Activated CD8-positive, alpha-beta T cell treated with anti-CD3 and anti-CD28 coated beads for 36 hours (primary cell): ENCODE results near the gene TRMT2A. TPM values are rescaled to one million over a fixed set of nuclear protein-coding genes. Genes with fewer than 3 reads are reported as not detected.

Experiments
- ATAC-seq: fragments of 200-7000 bp; cut with Tn5 transposase; one replicate; pipeline ENCODE4 v1.10.0; 2021; ENCODE audit warnings: mild to moderate bottlenecking, moderate library complexity
- CTCF ChIA-PET: fragments of 350-600 bp; sonication (Branson Sonifier 250); formaldehyde crosslinking; loops from one replicate; lab custom pipeline; 2021; ENCODE audit warnings: antibody characterized with exemption; lab: Charles Lee
- POLR2A ChIA-PET: fragments of 350-600 bp; sonication (Branson Sonifier 250); formaldehyde crosslinking; loops from one replicate; lab custom pipeline; 2021; ENCODE audit warnings: antibody characterized with exemption; lab: Charles Lee
- DNase-seq: peaks from one replicate; pipeline ENCODE4 v3.0.0-alpha.2; 2020
- H3K27ac Mint-ChIP-seq: one replicate; pipeline ENCODE4 v1.8.0; 2021; ENCODE audit warnings: mild to moderate bottlenecking, mixed read lengths
- H3K27me3 Mint-ChIP-seq: one replicate; pipeline ENCODE4 v1.8.0; 2021; ENCODE audit warnings: mixed read lengths
- H3K36me3 Mint-ChIP-seq: one replicate; pipeline ENCODE4 v1.8.0; 2021; ENCODE audit warnings: low read depth, mixed read lengths
- H3K4me1 Mint-ChIP-seq: one replicate; pipeline ENCODE4 v1.8.0; 2021; ENCODE audit warnings: low read depth, mixed read lengths
- H3K4me3 Mint-ChIP-seq: one replicate; pipeline ENCODE4 v1.8.0; 2021; ENCODE audit warnings: mild to moderate bottlenecking, moderate library complexity, mixed read lengths
- H3K9me3 Mint-ChIP-seq: one replicate; pipeline ENCODE4 v1.8.0; 2021; ENCODE audit warnings: mixed read lengths
- intact Hi-C: fragments of 100-400 bp; cut with micrococcal nuclease; formaldehyde crosslinking; loops from one replicate; pipeline ENCODE4 v1.10.0; 2022
- total RNA-seq, 2 experiments: library from RNA; stranded (reverse); gene quantifications; one replicate each; pipeline ENCODE4 v1.2.3, GENCODE V29; 2021
- TF ChIP-seq, protein P1 (sequence below): fragments of 200-600 bp; IDR thresholded peaks from one replicate; pipeline ENCODE4 v1.8.0; 2022; ENCODE audit warnings: antibody characterized with exemption, mild to moderate bottlenecking

Gene TRMT2A
- total RNA-seq, 2 experiments from 2014 or later, result 101 to 105 TPM

DNA sequence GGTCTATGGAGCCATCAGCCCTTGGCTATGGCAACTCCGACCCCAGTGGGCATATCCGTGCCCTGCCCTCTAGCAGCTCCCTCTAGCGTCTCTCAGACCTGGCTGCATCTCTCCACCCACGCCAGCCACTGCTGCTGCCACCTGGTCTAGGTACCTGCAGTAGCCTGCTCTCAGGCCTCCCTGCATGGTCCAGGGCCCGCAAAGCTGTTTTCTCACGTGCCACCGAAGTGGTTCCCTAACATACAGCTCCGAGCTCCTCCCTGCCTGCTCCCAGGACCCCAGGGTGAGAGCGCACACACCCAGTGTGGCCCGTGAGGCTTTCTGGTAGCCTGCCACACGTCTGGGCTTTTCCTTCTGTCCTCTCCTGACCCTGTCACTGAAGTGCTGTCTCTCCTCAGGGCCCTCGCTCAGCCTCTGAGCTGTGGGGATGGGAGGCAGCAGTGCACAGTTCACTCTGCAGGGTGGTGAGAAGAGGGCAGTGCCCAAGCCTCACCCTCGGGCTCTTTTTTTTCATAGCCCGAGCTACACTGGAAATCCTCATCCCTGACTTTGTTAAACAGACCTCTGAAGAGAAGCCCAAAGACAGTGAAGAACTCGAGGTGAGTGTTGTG lies 22.7 kb downstream of the TRMT2A start:
- no peak overlapping the region for H3K4me3 Mint-ChIP-seq
- POLR2A ChIA-PET, result interaction anchor here (0.6 to 1.8 kb wide), 7 partner anchors 13 to 33 kb away, joined by 3 to 5 read pairs (median 4); partner anchors contain the start of genes DGCR8 and RANBP1
- CTCF ChIA-PET, result interaction anchor here (1.5 to 2.0 kb wide), 2 partner anchors 12 to 16 kb away, joined by 6 to 10 read pairs; no protein-coding TSS in a partner anchor
- peaks cover 97% of the 10 kb centered on the region for H3K36me3 Mint-ChIP-seq
- peaks cover 8% of the 10 kb centered on the region for H3K9me3 Mint-ChIP-seq
- H3K27ac Mint-ChIP-seq, result peak overlapping the region; percentile 34
- H3K27me3 Mint-ChIP-seq, result no peaks in the 10 kb centered on the region
- DNase-seq (no peak), ATAC-seq (no peak)
- peaks cover 84% of the 10 kb centered on the region for H3K4me1 Mint-ChIP-seq
- intact Hi-C loops, result no loop called here
- TF ChIP-seq, protein P1, sequence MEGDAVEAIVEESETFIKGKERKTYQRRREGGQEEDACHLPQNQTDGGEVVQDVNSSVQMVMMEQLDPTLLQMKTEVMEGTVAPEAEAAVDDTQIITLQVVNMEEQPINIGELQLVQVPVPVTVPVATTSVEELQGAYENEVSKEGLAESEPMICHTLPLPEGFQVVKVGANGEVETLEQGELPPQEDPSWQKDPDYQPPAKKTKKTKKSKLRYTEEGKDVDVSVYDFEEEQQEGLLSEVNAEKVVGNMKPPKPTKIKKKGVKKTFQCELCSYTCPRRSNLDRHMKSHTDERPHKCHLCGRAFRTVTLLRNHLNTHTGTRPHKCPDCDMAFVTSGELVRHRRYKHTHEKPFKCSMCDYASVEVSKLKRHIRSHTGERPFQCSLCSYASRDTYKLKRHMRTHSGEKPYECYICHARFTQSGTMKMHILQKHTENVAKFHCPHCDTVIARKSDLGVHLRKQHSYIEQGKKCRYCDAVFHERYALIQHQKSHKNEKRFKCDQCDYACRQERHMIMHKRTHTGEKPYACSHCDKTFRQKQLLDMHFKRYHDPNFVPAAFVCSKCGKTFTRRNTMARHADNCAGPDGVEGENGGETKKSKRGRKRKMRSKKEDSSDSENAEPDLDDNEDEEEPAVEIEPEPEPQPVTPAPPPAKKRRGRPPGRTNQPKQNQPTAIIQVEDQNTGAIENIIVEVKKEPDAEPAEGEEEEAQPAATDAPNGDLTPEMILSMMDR, result no peak

DNA sequence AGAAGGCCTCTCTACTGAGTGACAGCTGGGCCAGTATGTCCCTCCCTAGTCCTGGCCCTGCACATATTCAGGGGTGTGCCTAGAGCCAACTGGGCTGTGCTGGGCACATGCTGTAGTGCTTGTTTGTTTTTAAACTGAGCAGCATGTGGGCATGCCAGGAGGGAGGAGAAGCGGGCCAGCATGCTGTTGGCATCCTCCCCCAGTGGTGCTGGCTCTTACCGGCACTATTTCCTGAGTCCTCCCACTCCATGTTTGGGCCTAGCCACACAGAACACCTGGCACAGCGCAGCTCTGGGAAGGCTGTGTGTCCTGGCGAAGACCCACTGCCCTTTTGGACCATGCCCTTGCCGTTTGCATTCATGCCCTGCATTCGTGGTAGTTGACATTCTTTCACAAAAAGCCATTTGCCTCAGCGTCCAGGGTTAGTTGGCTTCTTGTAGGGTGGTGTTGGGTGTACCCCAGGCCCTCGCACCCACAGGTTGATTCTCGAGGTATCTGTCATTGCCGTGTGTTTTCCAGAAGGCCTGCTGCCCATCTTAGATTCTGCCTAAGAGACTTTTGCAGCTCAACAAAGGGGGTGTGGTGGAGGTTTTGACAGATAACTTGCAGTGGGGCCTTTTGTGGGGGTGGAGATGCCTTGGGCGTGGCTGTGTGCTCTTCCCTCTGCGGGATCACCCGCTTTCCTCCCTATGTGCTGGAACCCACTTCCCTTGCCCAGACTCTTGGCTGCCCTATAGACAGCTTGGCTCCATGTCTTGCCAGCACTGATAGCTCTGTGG lies 23.4 kb downstream of the TRMT2A start:
- peaks cover 92% of the 10 kb centered on the region for H3K36me3 Mint-ChIP-seq
- peaks cover 83% of the 10 kb centered on the region for H3K4me1 Mint-ChIP-seq
- H3K27me3 Mint-ChIP-seq, result no peaks in the 10 kb centered on the region
- ChIA-PET CTCF (interaction anchor here (1.5 to 2.0 kb wide), 2 partner anchors 11 to 17 kb away, joined by 6 to 10 read pairs; no protein-coding TSS in a partner anchor), POLR2A (interaction anchor here (0.7 to 1.8 kb wide), 6 partner anchors 14 to 34 kb away, joined by 3 to 5 read pairs (median 4); partner anchors contain the start of genes DGCR8 and RANBP1)
- peaks cover 8% of the 10 kb centered on the region for H3K9me3 Mint-ChIP-seq
- intact Hi-C loops, result no loop called here
- TF ChIP-seq, protein P1, result no peak
- ATAC-seq (no peak), DNase-seq (no peak)
- H3K4me3 Mint-ChIP-seq, result no peak overlapping the region
- peak overlapping the region; percentile 34 for H3K27ac Mint-ChIP-seq

DNA sequence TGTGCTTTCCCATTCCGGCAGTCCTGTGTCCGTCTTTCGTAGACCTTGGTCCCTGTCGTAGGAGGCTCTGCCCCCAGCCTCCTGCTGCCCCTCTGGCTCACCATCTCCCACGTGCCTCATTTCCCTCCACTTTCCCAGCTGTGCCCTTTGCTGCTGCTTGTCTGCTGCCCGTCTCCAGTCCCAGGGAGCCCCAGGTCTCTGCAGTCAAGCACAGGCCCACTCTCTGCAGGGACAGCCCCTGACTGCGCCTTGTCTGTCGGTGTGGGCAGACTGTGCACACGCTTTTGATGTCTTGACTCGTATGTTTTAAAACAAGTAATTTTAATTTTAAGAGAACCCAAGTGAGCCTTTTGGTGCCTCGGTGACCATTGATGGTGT lies 24.6 kb downstream of the TRMT2A start:
- H3K27me3 Mint-ChIP-seq, result no peaks in the 10 kb centered on the region
- peaks cover 90% of the 10 kb centered on the region for H3K36me3 Mint-ChIP-seq
- TF ChIP-seq, protein P1, result no peak
- H3K27ac Mint-ChIP-seq, result peak overlapping the region; percentile 72
- ATAC-seq (peak; percentile 54), DNase-seq (peak; percentile 33)
- POLR2A ChIA-PET, result interaction anchor here (1.6 to 2.0 kb wide), 4 partner anchors 9 to 27 kb away, joined by 4 to 6 read pairs (median 6); no protein-coding TSS in a partner anchor
- intact Hi-C loops, result no loop called here
- peak overlapping the region; percentile 32 for H3K4me3 Mint-ChIP-seq
- H3K4me1 Mint-ChIP-seq, result peaks cover 81% of the 10 kb centered on the region
- CTCF ChIA-PET, result interaction anchor here (2.5 kb wide), 1 partner anchor 19 kb away, joined by 11 read pairs; no protein-coding TSS in a partner anchor
- peaks cover 8% of the 10 kb centered on the region for H3K9me3 Mint-ChIP-seq

DNA sequence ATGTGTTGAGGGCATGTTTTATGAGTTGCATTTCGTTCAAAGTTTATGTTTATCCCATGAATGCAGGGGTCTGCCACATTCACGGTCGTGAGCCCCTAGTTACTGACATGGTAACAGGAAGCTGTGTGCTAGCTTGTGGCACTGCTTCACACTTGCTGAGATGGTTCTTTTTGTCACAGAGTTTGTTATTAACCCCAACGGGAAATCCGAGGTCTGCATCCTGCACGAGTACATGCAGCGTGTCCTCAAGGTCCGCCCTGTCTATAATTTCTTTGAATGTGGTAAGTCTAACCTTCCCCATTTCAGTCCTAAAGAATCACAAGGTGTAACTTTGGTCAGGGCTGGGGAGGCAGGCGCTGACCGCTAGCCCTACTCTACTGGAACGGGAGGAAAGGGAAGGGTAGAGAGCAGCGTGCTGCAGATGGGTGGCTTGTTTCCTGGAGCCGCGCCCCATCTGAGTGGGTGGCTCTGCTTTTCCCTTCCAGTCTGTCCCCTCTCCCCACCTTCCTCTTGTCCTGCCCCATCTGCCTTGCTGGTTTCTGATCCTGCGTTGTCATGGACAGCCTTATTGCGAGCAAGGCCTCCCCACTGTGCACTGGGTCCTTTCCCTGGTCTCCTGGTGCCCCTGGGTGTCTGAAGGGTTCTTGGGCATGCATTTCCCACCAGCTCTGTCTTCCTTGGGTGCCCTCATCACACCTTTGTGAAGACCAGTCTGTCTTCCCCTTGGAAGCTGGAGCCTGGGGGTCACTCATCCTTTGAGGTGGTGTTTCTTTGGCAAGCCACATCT lies 25.1 kb downstream of the TRMT2A start:
- no peaks in the 10 kb centered on the region for H3K27me3 Mint-ChIP-seq
- TF ChIP-seq, protein P1, result no peak
- DNase-seq, result no peak
- peaks cover 6% of the 10 kb centered on the region for H3K9me3 Mint-ChIP-seq
- H3K36me3 Mint-ChIP-seq, result peaks cover 90% of the 10 kb centered on the region
- peaks cover 81% of the 10 kb centered on the region for H3K4me1 Mint-ChIP-seq
- H3K27ac Mint-ChIP-seq, result peak overlapping the region; percentile 72
- POLR2A ChIA-PET, result interaction anchor here (0.9 to 2.0 kb wide), 7 partner anchors 9 to 38 kb away, joined by 3 to 6 read pairs (median 5); partner anchors contain the start of gene RANBP1
- ATAC-seq, result no peak
- CTCF ChIA-PET, result interaction anchor here (0.8 to 2.5 kb wide), 2 partner anchors 10 to 19 kb away, joined by 4 to 11 read pairs; no protein-coding TSS in a partner anchor
- no peak overlapping the region for H3K4me3 Mint-ChIP-seq
- intact Hi-C loops, result no loop called here
